ENCODE data around the gene MSN. TPM values are rescaled to one million over a fixed set of nuclear protein-coding genes. Genes with fewer than 3 reads are reported as not detected.

Gene MSN
- total and polyA plus RNA-seq, 3 experiments from 2014 or later, result 403 to 760 (median 410) TPM

DNA sequence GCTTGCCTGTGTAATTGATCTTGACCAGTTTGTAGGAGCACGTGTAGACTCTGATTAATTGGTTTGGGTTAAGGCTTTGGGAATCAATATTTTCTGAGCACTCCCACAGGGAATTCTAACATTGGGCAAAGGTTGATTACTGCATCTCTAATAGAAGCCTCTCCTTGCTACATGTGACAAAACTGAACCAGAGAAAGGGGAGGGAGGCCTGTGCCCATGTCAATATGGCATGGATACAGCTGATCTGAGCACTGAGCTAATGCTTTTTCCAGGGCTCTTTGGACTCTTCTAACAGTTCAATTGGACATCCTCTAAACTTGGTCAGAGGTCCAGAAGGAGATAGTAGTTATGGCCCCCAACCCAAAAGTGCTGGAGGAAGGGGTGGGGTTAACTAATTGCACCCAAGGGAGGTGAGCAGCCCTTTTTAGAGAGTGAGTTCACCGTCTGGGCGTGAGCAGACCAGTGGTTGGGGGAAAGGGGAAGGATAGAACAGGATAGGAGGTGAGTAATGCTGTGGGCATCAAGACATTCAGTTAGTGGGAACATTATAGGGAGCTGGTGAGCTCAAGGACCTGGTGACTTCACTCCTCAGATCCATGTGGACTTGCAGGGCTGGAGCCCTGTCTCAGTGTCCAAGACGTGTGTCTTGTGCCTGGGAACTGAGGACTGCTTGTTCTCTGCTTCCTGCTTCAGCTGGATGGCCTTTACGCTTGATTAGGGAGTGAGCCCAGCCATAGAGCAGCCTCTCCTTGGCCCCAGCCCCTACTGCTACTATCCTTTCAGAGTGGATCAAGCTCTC, 22.8 kb downstream of the MSN start:
- Mint-ChIP-seq H3K36me3 (peaks cover 8 to 54% (median 19%) of the 10 kb centered on the region in 3 donors), H3K27ac (peak overlapping the region; percentile 73 to 99 (median 88)), H3K4me1 (peaks cover 85 to 98% (median 95%) of the 10 kb centered on the region in 3 donors), H3K9me3 (no peaks in the 10 kb centered on the region), H3K27me3 (peaks cover 0 to 4% of the 10 kb centered on the region in 2 donors), H3K4me3 (peak overlapping the region in 6 of 7 donors; percentile 56 to 75 (median 64))
- Histone ChIP-seq H3K4me3 (ENCODE audit: low read length) (no peak overlapping the region), H3K36me3 (ENCODE audit: insufficient read depth, low read length) (no peaks in the 10 kb centered on the region), H3K4me1 (ENCODE audit: insufficient read depth, low read length) (peaks cover 91% of the 10 kb centered on the region), H3K9me3 (ENCODE audit: low read length) (no peaks in the 10 kb centered on the region), H3K27me3 (ENCODE audit: insufficient read depth, low read length, poor library complexity, severe bottlenecking) (no peaks in the 10 kb centered on the region), H3K27ac (ENCODE audit: low read depth, low read length) (no peak overlapping the region)
- no peak for DNase-seq
- POLR2A ChIA-PET, result interaction anchor here (1.2 kb wide), 1 partner anchor 18 kb away, joined by 3 read pairs; no protein-coding TSS in a partner anchor
- CTCF ChIA-PET, result interaction anchor here (0.8 kb wide), 1 partner anchor 18 kb away, joined by 3 read pairs; no protein-coding TSS in a partner anchor

DNA sequence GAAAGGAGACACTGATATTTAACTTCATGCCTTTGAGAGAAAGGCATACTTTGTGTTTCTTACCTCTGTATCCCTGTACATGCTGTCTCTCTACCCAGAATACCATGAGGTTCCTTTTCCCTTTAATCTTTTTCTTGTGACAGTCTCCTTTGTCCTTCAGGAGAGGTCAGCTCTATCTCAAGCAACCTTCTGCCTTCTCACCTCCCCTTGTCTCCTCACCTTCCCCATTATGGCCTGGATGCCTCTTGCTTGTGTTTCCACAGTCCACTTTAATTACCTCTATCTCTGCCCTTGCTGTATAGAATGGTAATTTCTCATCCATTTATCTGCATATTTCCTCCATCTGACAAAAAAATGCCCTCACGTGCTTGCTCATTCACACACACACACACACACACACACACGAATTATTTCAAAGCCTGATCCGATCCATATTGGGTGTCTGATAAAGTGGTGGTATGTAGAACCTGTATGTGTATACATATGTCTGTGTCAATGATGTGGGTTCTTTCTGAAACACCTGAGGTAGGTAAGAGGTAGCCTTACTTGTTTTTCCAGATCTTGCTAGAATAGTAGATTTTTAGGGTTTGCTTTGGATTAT, 28.5 kb downstream of the MSN start:
- H3K27ac ChIP-seq (ENCODE audit: low read depth, low read length), result peak overlapping the region; percentile 43
- ChIA-PET POLR2A (interaction anchor here (1.0 kb wide), 1 partner anchor 26 kb away, joined by 4 read pairs; no protein-coding TSS in a partner anchor), CTCF (interaction anchor here (0.6 to 1.7 kb wide), 3 partner anchors 8 to 27 kb away, joined by 3 to 5 read pairs (median 3); no protein-coding TSS in a partner anchor)
- Mint-ChIP-seq H3K27ac (peak overlapping the region; percentile 77 to 99 (median 95)), H3K4me3 (peak overlapping the region; percentile 68 to 93 (median 82)), H3K36me3 (peaks cover 0 to 48% (median 8%) of the 10 kb centered on the region in 3 donors), H3K9me3 (no peaks in the 10 kb centered on the region), H3K27me3 (peaks cover 0 to 2% of the 10 kb centered on the region in 2 donors), H3K4me1 (peaks cover 86 to 97% (median 92%) of the 10 kb centered on the region in 3 donors)
- no peaks in the 10 kb centered on the region for H3K27me3 ChIP-seq (ENCODE audit: insufficient read depth, low read length, poor library complexity, severe bottlenecking)
- DNase-seq, result no peak
- peak overlapping the region; percentile 54 for H3K4me3 ChIP-seq (ENCODE audit: low read length)
- H3K9me3 ChIP-seq (ENCODE audit: low read length), result no peaks in the 10 kb centered on the region
- H3K36me3 ChIP-seq (ENCODE audit: insufficient read depth, low read length), result no peaks in the 10 kb centered on the region
- peaks cover 91% of the 10 kb centered on the region for H3K4me1 ChIP-seq (ENCODE audit: insufficient read depth, low read length)

DNA sequence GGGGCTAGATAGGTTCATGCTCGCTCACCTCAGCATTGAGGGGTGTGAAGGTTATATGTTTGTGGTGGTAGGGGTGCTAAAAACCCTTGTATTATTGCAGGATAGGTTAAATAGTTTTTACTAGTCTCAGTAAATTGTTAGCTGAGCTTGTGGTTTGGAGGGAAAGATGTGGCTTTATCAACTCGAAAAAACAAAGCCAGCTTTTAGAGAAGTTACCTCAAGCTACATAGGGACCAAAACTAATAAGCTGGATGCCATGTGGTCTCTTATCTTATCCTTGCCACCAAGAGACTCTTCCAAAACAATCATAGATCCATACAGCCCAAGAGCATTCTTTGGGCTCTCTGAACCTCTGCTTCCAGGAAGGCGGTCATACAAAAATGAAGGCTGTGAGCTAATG, 29.2 kb downstream of the MSN start:
- peak overlapping the region; percentile 54 for H3K4me3 ChIP-seq (ENCODE audit: low read length)
- Mint-ChIP-seq H3K27ac (peak overlapping the region; percentile 73 to 99 (median 95)), H3K4me1 (peaks cover 88 to 97% (median 92%) of the 10 kb centered on the region in 3 donors), H3K27me3 (peaks cover 0 to 2% of the 10 kb centered on the region in 2 donors), H3K36me3 (peaks cover 0 to 51% (median 12%) of the 10 kb centered on the region in 3 donors), H3K4me3 (peak overlapping the region; percentile 68 to 93 (median 82)), H3K9me3 (no peaks in the 10 kb centered on the region)
- ChIA-PET POLR2A (interaction anchor here (0.6 to 1.8 kb wide), 4 partner anchors 21 to 29 kb away, joined by 3 to 4 read pairs (median 4); partner anchors contain the start of gene MSN), CTCF (interaction anchor here (0.6 kb wide), 1 partner anchor 23 kb away, joined by 3 read pairs; no protein-coding TSS in a partner anchor)
- H3K9me3 ChIP-seq (ENCODE audit: low read length), result no peaks in the 10 kb centered on the region
- H3K4me1 ChIP-seq (ENCODE audit: insufficient read depth, low read length), result peaks cover 91% of the 10 kb centered on the region
- DNase-seq, result peak in 1 of 5 donors; percentile 36
- H3K36me3 ChIP-seq (ENCODE audit: insufficient read depth, low read length), result no peaks in the 10 kb centered on the region
- no peaks in the 10 kb centered on the region for H3K27me3 ChIP-seq (ENCODE audit: insufficient read depth, low read length, poor library complexity, severe bottlenecking)
- peak overlapping the region; percentile 16 for H3K27ac ChIP-seq (ENCODE audit: low read depth, low read length)

DNA sequence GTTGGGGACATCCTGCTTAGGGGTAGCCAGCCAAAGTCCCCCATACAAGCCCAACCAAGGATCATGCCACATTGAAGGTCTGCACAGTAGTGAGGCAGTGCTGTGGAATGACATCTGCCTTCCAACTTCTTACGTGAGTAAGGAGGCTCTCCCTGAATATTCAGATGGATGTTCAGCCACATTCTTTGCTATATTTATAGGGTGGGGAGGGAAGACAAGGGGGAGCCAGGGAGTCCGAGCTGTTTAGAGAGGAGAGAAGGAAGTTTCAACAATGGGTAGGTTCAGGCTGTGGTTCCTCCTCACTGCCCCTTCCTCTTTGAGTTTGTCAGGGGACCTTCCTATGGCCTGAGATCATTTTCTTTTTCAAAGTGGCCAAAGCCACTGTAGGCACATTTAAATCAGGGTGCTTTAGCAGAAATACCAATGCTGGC, 29.8 kb downstream of the MSN start:
- H3K36me3 ChIP-seq (ENCODE audit: insufficient read depth, low read length), result no peaks in the 10 kb centered on the region
- DNase-seq, result no peak
- Mint-ChIP-seq H3K4me3 (peak overlapping the region; percentile 68 to 93 (median 82)), H3K27me3 (peaks cover 0 to 2% of the 10 kb centered on the region in 2 donors), H3K36me3 (peaks cover 0 to 51% (median 13%) of the 10 kb centered on the region in 3 donors), H3K9me3 (no peaks in the 10 kb centered on the region), H3K27ac (peak overlapping the region; percentile 73 to 99 (median 96)), H3K4me1 (peaks cover 89 to 95% (median 90%) of the 10 kb centered on the region in 3 donors)
- POLR2A ChIA-PET, result interaction anchor here (0.6 to 1.8 kb wide), 4 partner anchors 21 to 29 kb away, joined by 3 to 4 read pairs (median 4); partner anchors contain the start of gene MSN
- peaks cover 88% of the 10 kb centered on the region for H3K4me1 ChIP-seq (ENCODE audit: insufficient read depth, low read length)
- H3K27me3 ChIP-seq (ENCODE audit: insufficient read depth, low read length, poor library complexity, severe bottlenecking), result no peaks in the 10 kb centered on the region
- H3K27ac ChIP-seq (ENCODE audit: low read depth, low read length), result peak overlapping the region; percentile 34
- no peaks in the 10 kb centered on the region for H3K9me3 ChIP-seq (ENCODE audit: low read length)
- H3K4me3 ChIP-seq (ENCODE audit: low read length), result peak overlapping the region; percentile 43
- CTCF ChIA-PET, result interaction anchor here (2.0 kb wide), 1 partner anchor 29 kb away, joined by 5 read pairs; the partner anchor contains the start of gene MSN

DNA sequence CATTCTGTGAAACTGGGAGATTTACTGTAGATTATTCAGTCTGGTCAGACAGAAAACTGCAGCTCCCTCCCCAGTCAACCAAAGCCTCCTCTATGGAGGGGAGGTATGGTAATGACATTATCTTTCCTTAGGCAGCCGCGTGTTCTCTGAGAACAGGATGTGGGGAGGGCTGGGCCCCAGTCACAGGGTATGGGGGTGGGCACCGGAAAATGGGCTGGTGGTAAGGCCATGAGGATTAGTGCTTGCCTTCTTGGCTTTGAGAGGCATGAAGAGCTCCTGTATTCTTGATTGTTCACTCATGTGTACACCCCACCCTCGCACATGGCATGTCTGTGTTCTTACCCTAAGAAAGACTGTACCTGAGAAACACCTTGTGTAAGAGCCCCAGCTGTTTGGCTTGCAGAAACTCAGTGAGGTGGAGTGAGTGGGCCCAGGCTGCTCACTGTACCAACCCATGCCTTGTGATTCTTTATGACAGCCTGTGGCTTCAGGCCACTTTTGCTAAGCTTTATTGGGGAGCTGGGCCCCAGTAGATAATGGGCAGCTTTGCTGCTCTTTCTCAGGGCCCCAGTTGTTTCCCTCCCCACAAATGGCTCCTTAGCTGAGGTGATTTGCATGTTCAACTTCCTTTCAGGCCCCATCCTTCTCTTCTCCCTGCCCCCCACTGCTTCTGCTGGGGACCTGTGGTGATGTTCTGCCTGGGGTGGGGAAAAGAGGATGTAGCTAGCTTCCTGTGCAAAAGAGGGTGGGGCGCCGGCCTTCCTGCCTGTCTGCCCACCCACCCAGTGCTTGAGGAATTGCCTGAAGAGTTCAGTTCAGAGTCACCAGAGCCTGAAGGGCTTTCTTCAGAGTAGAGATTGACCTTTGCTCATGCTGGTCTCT, 30.7 kb downstream of the MSN start:
- Mint-ChIP-seq H3K9me3 (no peaks in the 10 kb centered on the region), H3K4me1 (peaks cover 92 to 97% (median 93%) of the 10 kb centered on the region in 3 donors), H3K27me3 (peaks cover 0 to 2% of the 10 kb centered on the region in 2 donors), H3K4me3 (peak overlapping the region; percentile 68 to 93 (median 82)), H3K36me3 (peaks cover 5 to 53% (median 17%) of the 10 kb centered on the region in 3 donors), H3K27ac (peak overlapping the region; percentile 90 to 99 (median 96))
- H3K27me3 ChIP-seq (ENCODE audit: insufficient read depth, low read length, poor library complexity, severe bottlenecking), result no peaks in the 10 kb centered on the region
- peak; percentile 53 to 83 (median 79) for DNase-seq
- POLR2A ChIA-PET, result interaction anchor here (0.6 to 1.8 kb wide), 6 partner anchors 9 to 102 kb away, joined by 3 to 7 read pairs (median 3); no protein-coding TSS in a partner anchor
- H3K4me1 ChIP-seq (ENCODE audit: insufficient read depth, low read length), result peaks cover 90% of the 10 kb centered on the region
- no peaks in the 10 kb centered on the region for H3K9me3 ChIP-seq (ENCODE audit: low read length)
- CTCF ChIA-PET, result interaction anchor here (0.8 to 2.0 kb wide), 3 partner anchors 25 to 30 kb away, joined by 3 to 5 read pairs (median 4); partner anchors contain the start of gene MSN
- H3K4me3 ChIP-seq (ENCODE audit: low read length), result peak overlapping the region; percentile 44
- H3K27ac ChIP-seq (ENCODE audit: low read depth, low read length), result peak overlapping the region; percentile 45
- no peaks in the 10 kb centered on the region for H3K36me3 ChIP-seq (ENCODE audit: insufficient read depth, low read length)

DNA sequence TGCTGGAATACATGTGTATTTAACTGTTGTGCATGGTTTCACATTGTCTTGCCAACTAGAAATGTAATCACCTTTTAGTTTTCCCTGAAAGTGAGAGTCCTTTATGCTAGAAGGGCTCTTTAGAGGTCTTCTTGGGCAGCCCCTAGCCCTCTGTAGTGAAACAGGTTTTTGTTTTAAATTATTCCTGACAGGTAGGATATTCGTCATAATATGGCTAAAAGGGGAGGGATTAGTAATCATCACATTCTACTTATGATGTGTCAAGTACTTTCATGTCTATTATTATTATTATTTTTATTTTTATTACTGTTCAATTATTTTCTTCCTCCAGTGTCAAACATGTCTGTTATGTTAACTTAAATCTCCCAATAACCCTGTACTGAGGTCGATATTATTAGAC, 35.5 kb downstream of the MSN start:
- no peak overlapping the region for H3K27ac ChIP-seq (ENCODE audit: low read depth, low read length)
- H3K4me3 Mint-ChIP-seq, result peak overlapping the region in 6 of 7 donors; percentile 9 to 75 (median 48)
- H3K4me1 ChIP-seq (ENCODE audit: insufficient read depth, low read length), result peaks cover 91% of the 10 kb centered on the region
- peaks cover 5 to 67% (median 12%) of the 10 kb centered on the region in 3 donors for H3K36me3 Mint-ChIP-seq
- no peaks in the 10 kb centered on the region for H3K9me3 Mint-ChIP-seq
- H3K4me3 ChIP-seq (ENCODE audit: low read length), result no peak overlapping the region
- peaks cover 94 to 97% (median 94%) of the 10 kb centered on the region in 3 donors for H3K4me1 Mint-ChIP-seq
- H3K27ac Mint-ChIP-seq, result peak overlapping the region; percentile 63 to 99 (median 88)
- H3K9me3 ChIP-seq (ENCODE audit: low read length), result no peaks in the 10 kb centered on the region
- H3K27me3 ChIP-seq (ENCODE audit: insufficient read depth, low read length, poor library complexity, severe bottlenecking), result no peaks in the 10 kb centered on the region
- H3K36me3 ChIP-seq (ENCODE audit: insufficient read depth, low read length), result no peaks in the 10 kb centered on the region
- CTCF ChIA-PET, result interaction anchor here (1.0 to 1.1 kb wide), 2 partner anchors 27 to 45 kb away, joined by 3 read pairs; no protein-coding TSS in a partner anchor
- DNase-seq, result no peak
- POLR2A ChIA-PET, result no interaction called here
- H3K27me3 Mint-ChIP-seq, result no peaks in the 10 kb centered on the region

DNA sequence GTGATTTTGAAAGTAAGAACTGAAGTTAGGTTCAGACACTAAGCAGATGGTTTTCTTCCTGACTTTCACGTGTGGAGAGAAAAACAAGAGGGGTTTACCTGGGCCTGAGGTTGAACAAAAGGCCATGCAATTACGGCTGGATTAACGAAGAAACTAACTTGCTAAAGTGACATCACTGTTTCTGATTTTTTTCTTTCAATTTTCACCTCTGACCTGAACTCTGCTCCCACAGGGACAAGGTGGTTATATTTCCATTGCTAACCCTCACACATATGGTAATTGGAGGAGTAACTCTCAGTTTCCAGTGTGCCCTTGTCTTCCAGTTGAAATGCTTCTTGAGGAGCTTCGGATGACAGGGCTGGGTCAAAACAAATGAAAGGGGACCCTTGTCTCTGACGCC, 38.0 kb downstream of the MSN start:
- H3K27me3 ChIP-seq (ENCODE audit: insufficient read depth, low read length, poor library complexity, severe bottlenecking), result no peaks in the 10 kb centered on the region
- H3K4me3 ChIP-seq (ENCODE audit: low read length), result no peak overlapping the region
- Mint-ChIP-seq H3K9me3 (no peaks in the 10 kb centered on the region), H3K4me3 (peak overlapping the region; percentile 23 to 71 (median 62)), H3K27me3 (no peaks in the 10 kb centered on the region), H3K27ac (peak overlapping the region; percentile 61 to 96 (median 87)), H3K36me3 (peaks cover 8 to 70% (median 13%) of the 10 kb centered on the region in 3 donors), H3K4me1 (peaks cover 78 to 89% (median 86%) of the 10 kb centered on the region in 3 donors)
- peaks cover 73% of the 10 kb centered on the region for H3K4me1 ChIP-seq (ENCODE audit: insufficient read depth, low read length)
- no peaks in the 10 kb centered on the region for H3K36me3 ChIP-seq (ENCODE audit: insufficient read depth, low read length)
- no peak for DNase-seq
- POLR2A ChIA-PET, result no interaction called here
- CTCF ChIA-PET, result interaction anchor here (1.3 kb wide), 1 partner anchor 30 kb away, joined by 3 read pairs; no protein-coding TSS in a partner anchor
- peak overlapping the region; percentile 9 for H3K27ac ChIP-seq (ENCODE audit: low read depth, low read length)
- no peaks in the 10 kb centered on the region for H3K9me3 ChIP-seq (ENCODE audit: low read length)
